Osteoblast (primary cell): Measurements from ENCODE around the gene ADGRD1. TPM values are rescaled to one million over a fixed set of nuclear protein-coding genes. Genes with fewer than 3 reads are reported as not detected.

Source experiments
- DNase-seq: peaks from one replicate; pipeline ENCODE4 v3.0.0; 2011; ENCODE audit warnings: low spot score, mixed read lengths; ENCODE audit not compliant: insufficient read length; ENCODE audit errors: missing footprints
- H2AFZ ChIP-seq: 2 replicates; pipeline ENCODE4 v1.6.0; 2011; ENCODE audit warnings: mild to moderate bottlenecking, low read length
- H3K27ac ChIP-seq: 2 replicates; pipeline ENCODE4 v1.5.1; 2011; ENCODE audit warnings: mild to moderate bottlenecking, low read depth, low read length, moderate library complexity
- H3K27me3 ChIP-seq: 2 replicates; pipeline ENCODE4 v1.6.0; 2012; ENCODE audit warnings: mild to moderate bottlenecking, control low read depth, inconsistent platforms, low read length, moderate library complexity; ENCODE audit not compliant: insufficient read depth
- H3K36me3 ChIP-seq: 2 replicates; pipeline ENCODE4 v1.5.1; 2011; ENCODE audit warnings: mild to moderate bottlenecking, low read length, control low read depth, moderate library complexity; ENCODE audit not compliant: insufficient read depth
- H3K4me1 ChIP-seq: 2 replicates; pipeline ENCODE4 v1.5.1; 2011; ENCODE audit warnings: mild to moderate bottlenecking, low read length, control low read depth, moderate library complexity; ENCODE audit not compliant: insufficient read depth
- H3K4me2 ChIP-seq: 2 replicates; pipeline ENCODE4 v1.6.0; 2011; ENCODE audit warnings: mild to moderate bottlenecking, low read length; ENCODE audit not compliant: insufficient read depth
- H3K4me3 ChIP-seq: fragments of 200-600 bp; sonication (generic); 3 replicates; pipeline ENCODE4 v1.5.1; 2012; ENCODE audit warnings: mild to moderate bottlenecking, low read length, inconsistent platforms; ENCODE audit not compliant: insufficient read depth
- H3K79me2 ChIP-seq: 2 replicates; pipeline ENCODE4 v1.6.0; 2012; ENCODE audit warnings: mild to moderate bottlenecking, low read length, control low read depth, inconsistent platforms; ENCODE audit not compliant: insufficient read depth
- H3K9me3 ChIP-seq: 2 replicates; pipeline ENCODE4 v1.5.1; 2011; ENCODE audit warnings: low read depth, low read length, control low read depth
- H4K20me1 ChIP-seq: 2 replicates; pipeline ENCODE4 v1.6.0; 2012; ENCODE audit warnings: mild to moderate bottlenecking, low read length, control low read depth; ENCODE audit not compliant: insufficient read depth
- total RNA-seq: library from RNA; depleted of rRNA; stranded (reverse); fragments of >200 nt; gene quantifications from 2 replicates; pipeline ENCODE4 v1.2.3, GENCODE V29; 2012
- TF ChIP-seq, protein P1 (sequence below): IDR thresholded peaks from 2 replicates; pipeline ENCODE4 v1.5.1; 2011; ENCODE audit warnings: mild to moderate bottlenecking, low read depth, low read length, moderate library complexity; ENCODE audit errors: extremely low read depth

ADGRD1 gene
- total RNA-seq, 1 donor, result 0.72 TPM

DNA sequence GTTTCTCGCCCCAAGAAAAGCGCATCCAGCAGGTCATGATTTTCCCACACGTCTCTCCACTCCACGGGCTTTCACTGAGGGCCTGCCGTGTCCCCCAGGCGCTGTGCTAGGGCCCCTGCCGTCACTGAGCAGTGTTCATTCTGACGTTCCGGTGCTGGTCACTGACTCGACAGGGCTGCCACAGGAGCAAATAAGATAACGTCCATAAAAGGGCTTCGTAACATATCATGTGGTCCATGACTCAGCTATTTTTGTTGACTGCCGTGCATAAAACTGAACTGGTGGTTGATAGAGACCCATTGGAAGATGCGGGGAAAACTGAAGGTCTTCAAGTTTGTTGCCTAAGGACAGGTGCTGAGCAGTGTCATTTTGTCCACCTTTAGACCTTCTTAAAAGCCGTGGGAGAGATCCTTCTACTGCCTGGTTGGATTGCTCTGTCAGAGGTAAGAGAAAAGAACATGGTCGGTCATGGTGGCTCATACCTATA is 46.3 kb downstream of the ADGRD1 start:
- H3K4me3 ChIP-seq, result no peak overlapping the region
- no peaks in the 10 kb centered on the region for H3K4me1 ChIP-seq
- no peak overlapping the region for H2AFZ ChIP-seq
- H3K27ac ChIP-seq, result no peak overlapping the region
- no peaks in the 10 kb centered on the region for H3K79me2 ChIP-seq
- H3K36me3 ChIP-seq, result no peaks in the 10 kb centered on the region
- H3K27me3 ChIP-seq, result no peaks in the 10 kb centered on the region
- TF ChIP-seq, protein P1, sequence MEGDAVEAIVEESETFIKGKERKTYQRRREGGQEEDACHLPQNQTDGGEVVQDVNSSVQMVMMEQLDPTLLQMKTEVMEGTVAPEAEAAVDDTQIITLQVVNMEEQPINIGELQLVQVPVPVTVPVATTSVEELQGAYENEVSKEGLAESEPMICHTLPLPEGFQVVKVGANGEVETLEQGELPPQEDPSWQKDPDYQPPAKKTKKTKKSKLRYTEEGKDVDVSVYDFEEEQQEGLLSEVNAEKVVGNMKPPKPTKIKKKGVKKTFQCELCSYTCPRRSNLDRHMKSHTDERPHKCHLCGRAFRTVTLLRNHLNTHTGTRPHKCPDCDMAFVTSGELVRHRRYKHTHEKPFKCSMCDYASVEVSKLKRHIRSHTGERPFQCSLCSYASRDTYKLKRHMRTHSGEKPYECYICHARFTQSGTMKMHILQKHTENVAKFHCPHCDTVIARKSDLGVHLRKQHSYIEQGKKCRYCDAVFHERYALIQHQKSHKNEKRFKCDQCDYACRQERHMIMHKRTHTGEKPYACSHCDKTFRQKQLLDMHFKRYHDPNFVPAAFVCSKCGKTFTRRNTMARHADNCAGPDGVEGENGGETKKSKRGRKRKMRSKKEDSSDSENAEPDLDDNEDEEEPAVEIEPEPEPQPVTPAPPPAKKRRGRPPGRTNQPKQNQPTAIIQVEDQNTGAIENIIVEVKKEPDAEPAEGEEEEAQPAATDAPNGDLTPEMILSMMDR, result no peak
- no peaks in the 10 kb centered on the region for H3K9me3 ChIP-seq
- H4K20me1 ChIP-seq, result no peaks in the 10 kb centered on the region
- DNase-seq, result peak; percentile 34
- no peak overlapping the region for H3K4me2 ChIP-seq

DNA sequence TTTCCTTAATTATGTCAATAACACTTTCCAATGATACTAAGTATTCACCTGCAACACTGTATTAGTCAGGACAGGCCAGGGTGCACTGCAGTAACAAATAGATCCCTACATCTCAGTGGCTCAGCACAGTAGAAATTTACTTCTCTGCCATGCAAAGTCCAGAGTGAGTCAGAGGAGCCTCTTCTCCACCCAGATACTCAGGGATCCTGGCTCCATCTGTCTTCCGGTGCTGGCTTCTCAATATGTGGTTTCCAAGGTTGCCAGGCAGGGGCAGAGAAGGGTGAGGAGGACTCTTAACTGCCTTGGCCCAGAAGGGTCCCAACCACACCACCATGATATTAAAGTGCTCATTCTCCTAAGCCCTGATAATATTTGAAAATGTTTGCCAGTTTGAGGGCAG is 47.8 kb downstream of the ADGRD1 start:
- no peaks in the 10 kb centered on the region for H3K36me3 ChIP-seq
- H3K27me3 ChIP-seq, result no peaks in the 10 kb centered on the region
- no peaks in the 10 kb centered on the region for H3K9me3 ChIP-seq
- no peaks in the 10 kb centered on the region for H4K20me1 ChIP-seq
- H3K4me1 ChIP-seq, result no peaks in the 10 kb centered on the region
- no peak overlapping the region for H2AFZ ChIP-seq
- no peaks in the 10 kb centered on the region for H3K79me2 ChIP-seq
- H3K4me3 ChIP-seq, result no peak overlapping the region
- H3K4me2 ChIP-seq, result no peak overlapping the region
- TF ChIP-seq, protein P1, result no peak
- DNase-seq, result peak; percentile 78
- H3K27ac ChIP-seq, result no peak overlapping the region

DNA sequence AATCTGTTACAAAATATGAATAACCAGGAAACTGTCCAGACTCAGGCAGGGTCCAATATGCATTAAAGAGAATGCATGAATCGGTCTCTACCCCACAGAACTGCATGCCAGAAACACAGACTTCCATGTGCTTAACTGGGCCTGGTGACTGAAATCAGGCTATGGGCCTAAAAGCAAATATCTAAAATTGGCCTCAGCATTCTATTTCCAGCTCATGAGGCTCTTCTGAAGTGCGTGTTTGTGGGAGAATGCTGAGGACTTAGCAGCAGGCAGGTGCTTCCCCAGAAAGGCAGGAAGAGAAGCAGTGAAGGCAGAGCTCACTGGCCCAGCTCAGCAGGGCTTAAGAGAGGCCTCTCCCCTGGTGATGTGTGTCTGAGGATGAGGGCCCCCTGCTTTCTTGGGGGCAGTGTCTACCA is 48.5 kb downstream of the ADGRD1 start:
- DNase-seq, result peak; percentile 84
- H3K9me3 ChIP-seq, result no peaks in the 10 kb centered on the region
- no peaks in the 10 kb centered on the region for H3K79me2 ChIP-seq
- TF ChIP-seq, protein P1, result no peak
- no peak overlapping the region for H3K27ac ChIP-seq
- no peak overlapping the region for H3K4me2 ChIP-seq
- H3K4me3 ChIP-seq, result no peak overlapping the region
- no peaks in the 10 kb centered on the region for H4K20me1 ChIP-seq
- H3K36me3 ChIP-seq, result no peaks in the 10 kb centered on the region
- no peaks in the 10 kb centered on the region for H3K27me3 ChIP-seq
- H3K4me1 ChIP-seq, result no peaks in the 10 kb centered on the region
- H2AFZ ChIP-seq, result no peak overlapping the region

DNA sequence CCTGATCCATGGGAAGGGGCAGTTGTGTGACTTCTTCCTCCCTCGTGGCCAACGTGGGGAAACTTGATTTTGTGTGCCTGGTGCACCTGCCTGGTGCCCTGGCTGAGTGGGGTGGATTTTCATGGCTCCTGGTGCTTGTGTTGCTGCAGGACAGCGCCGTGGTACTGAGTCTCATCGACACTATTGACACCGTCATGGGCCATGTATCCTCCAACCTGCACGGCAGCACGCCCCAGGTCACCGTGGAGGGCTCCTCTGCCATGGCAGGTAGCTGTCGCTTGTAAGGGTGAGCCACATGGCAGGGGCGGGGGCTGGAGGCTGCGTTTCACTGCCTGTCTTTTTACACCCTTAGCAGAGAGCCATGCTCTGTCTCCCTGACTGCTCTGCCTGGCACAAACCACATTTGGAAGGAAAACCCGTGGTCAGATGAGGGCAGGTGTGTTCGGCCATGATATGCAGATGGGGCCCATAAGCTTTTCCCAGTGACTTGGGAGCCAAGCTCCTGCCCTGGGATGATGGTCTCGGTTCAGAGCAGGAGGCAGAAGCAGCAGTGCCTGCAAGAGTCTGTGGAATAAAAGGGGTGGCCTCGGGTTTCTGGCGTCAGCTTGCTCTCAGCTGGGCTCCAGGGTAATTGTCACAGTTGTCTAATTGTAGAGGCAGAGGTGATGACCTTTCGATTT is 49.5 kb downstream of the ADGRD1 start:
- no peak overlapping the region for H3K27ac ChIP-seq
- TF ChIP-seq, protein P1, result no peak
- H3K4me1 ChIP-seq, result no peaks in the 10 kb centered on the region
- H3K9me3 ChIP-seq, result no peaks in the 10 kb centered on the region
- no peaks in the 10 kb centered on the region for H3K36me3 ChIP-seq
- H3K4me3 ChIP-seq, result no peak overlapping the region
- H3K4me2 ChIP-seq, result no peak overlapping the region
- H2AFZ ChIP-seq, result no peak overlapping the region
- no peaks in the 10 kb centered on the region for H4K20me1 ChIP-seq
- DNase-seq, result peak; percentile 52
- H3K27me3 ChIP-seq, result no peaks in the 10 kb centered on the region
- no peaks in the 10 kb centered on the region for H3K79me2 ChIP-seq
